ENCODE results near the gene PGK2. TPM values are rescaled to one million over a fixed set of nuclear protein-coding genes. Genes with fewer than 3 reads are reported as not detected.

PGK2 gene
- total RNA-seq, 2 experiments from 2014 or later = not detected

DNA sequence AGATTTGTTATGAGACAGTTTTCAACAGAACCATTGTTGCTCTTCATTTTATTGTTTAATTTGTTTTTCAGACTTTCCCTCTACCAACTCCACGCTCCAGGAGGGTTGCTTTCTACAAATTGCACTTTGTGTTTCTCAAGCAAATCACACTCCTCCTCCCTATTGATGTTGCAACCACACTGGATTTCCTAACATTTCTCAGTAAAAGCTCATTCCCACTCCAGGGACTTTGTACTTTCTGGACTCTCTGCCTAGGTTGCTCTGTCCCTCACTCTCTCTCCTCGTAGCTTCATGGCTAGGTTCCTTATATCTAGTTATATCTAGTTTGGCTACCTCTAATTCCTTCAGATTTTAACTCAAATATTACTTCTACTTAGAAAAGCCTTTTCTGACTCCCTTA lies 20.3 kb downstream of the PGK2 start:
- Mint-ChIP-seq H3K4me1 (ENCODE audit: low read depth) (no peaks in the 10 kb centered on the region), H3K9me3 (peaks cover 1% of the 10 kb centered on the region), H3K36me3 (ENCODE audit: low read depth) (no peaks in the 10 kb centered on the region), H3K4me3 (no peak overlapping the region), H3K27me3 (no peaks in the 10 kb centered on the region), H3K27ac (no peak overlapping the region)
- POLR2A ChIA-PET = no interaction called here
- Histone ChIP-seq H3K36me3 (ENCODE audit: insufficient read depth, low read length) (no peaks in the 10 kb centered on the region), H3K27ac (ENCODE audit: low read depth in 1 of 2, low read length in 2 of 2) (no peak overlapping the region), H3K9me3 (ENCODE audit: control insufficient read depth in 1 of 2, insufficient read depth in 1 of 2, low read length in 2 of 2) (no peaks in the 10 kb centered on the region), H3K4me1 (ENCODE audit: insufficient read depth, low read length) (no peaks in the 10 kb centered on the region), H3K27me3 (ENCODE audit: control insufficient read depth in 1 of 2, insufficient read depth in 2 of 2, low read length in 2 of 2) (no peaks in the 10 kb centered on the region), H3K4me3 (ENCODE audit: low read length) (no peak overlapping the region)
- CTCF ChIA-PET = no interaction called here
- DNase-seq = no peak
- intact Hi-C loops (cut with DNase I, micrococcal nuclease) = no loop called here
- ATAC-seq (ENCODE audit: poor library complexity) = no peak
- TF ChIP-seq, protein P1, sequence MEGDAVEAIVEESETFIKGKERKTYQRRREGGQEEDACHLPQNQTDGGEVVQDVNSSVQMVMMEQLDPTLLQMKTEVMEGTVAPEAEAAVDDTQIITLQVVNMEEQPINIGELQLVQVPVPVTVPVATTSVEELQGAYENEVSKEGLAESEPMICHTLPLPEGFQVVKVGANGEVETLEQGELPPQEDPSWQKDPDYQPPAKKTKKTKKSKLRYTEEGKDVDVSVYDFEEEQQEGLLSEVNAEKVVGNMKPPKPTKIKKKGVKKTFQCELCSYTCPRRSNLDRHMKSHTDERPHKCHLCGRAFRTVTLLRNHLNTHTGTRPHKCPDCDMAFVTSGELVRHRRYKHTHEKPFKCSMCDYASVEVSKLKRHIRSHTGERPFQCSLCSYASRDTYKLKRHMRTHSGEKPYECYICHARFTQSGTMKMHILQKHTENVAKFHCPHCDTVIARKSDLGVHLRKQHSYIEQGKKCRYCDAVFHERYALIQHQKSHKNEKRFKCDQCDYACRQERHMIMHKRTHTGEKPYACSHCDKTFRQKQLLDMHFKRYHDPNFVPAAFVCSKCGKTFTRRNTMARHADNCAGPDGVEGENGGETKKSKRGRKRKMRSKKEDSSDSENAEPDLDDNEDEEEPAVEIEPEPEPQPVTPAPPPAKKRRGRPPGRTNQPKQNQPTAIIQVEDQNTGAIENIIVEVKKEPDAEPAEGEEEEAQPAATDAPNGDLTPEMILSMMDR (IDR thresholded peaks at IDR 0.05) = no peak

DNA sequence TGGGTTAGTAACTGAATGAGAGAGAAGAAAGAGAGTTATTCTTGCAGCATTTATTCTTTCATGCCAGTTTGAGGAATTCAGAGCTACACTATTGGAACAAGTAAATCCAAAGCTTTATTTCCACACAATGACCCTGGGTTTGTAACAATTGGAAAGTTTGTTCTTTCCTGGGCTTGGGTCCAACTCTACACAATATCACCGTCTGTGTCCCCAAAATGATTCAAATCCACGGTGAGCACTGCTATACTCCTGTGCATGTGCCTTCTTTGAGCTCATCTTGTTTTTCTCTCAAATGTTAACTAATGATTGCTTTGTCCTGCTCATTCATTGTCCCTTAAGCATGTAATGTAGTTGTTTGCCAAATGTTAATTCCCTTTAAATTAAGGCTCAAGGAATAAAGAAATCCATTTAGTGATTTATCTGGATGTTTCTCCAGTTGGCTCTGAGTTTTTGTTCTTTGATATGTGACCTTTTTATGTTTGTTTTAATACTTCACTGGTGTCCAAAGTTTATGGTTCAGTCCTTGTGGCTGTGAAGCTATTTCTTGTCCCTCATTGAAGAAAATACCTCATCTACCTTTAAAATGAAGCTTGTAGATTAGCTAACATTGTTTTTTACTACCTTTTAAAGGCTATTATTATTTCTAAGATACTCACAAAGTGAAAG lies 22.4 kb downstream of the PGK2 start:
- no peak overlapping the region for H3K4me3 Mint-ChIP-seq
- no peaks in the 10 kb centered on the region for H3K9me3 ChIP-seq (ENCODE audit: control insufficient read depth in 1 of 2, insufficient read depth in 1 of 2, low read length in 2 of 2)
- H3K27me3 ChIP-seq (ENCODE audit: control insufficient read depth in 1 of 2, insufficient read depth in 2 of 2, low read length in 2 of 2) = no peaks in the 10 kb centered on the region
- no peaks in the 10 kb centered on the region for H3K4me1 ChIP-seq (ENCODE audit: insufficient read depth, low read length)
- H3K27ac Mint-ChIP-seq = no peak overlapping the region
- POLR2A ChIA-PET = no interaction called here
- no peaks in the 10 kb centered on the region for H3K9me3 Mint-ChIP-seq
- no peaks in the 10 kb centered on the region for H3K27me3 Mint-ChIP-seq
- H3K36me3 ChIP-seq (ENCODE audit: insufficient read depth, low read length) = no peaks in the 10 kb centered on the region
- TF ChIP-seq, protein P1 (IDR thresholded peaks at IDR 0.05) = no peak
- no peak overlapping the region for H3K4me3 ChIP-seq (ENCODE audit: low read length)
- CTCF ChIA-PET = no interaction called here
- no peaks in the 10 kb centered on the region for H3K36me3 Mint-ChIP-seq (ENCODE audit: low read depth)
- intact Hi-C loops (cut with DNase I, micrococcal nuclease) = no loop called here
- H3K27ac ChIP-seq (ENCODE audit: low read depth in 1 of 2, low read length in 2 of 2) = no peak overlapping the region
- ATAC-seq (ENCODE audit: poor library complexity) = no peak
- no peaks in the 10 kb centered on the region for H3K4me1 Mint-ChIP-seq (ENCODE audit: low read depth)
- DNase-seq = no peak

DNA sequence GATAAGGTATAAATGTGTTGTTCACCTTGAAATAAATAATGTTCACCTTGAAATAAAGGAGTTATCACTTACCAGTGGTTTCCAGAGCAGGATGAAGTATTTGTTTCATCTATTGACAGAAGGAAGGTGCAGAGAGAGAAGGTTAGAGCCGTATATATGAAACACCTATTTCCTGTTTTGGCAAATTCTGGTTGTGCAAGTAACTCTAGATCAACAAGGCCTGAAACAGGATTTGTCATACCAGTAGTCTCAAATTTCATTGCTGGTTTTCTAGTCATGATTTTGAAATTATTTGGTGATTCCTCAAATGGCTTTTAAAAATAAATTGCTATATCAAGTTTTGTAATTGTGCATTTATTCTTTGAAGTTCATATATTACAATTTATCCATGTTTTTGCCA lies 42.8 kb downstream of the PGK2 start, which contains the start of gene CRISP3:
TSS of gene CRISP3 (minus strand) at position 130 of the 400 bp plus-strand sequence. CDS start at position 109, 21 bp downstream.
- Histone ChIP-seq H3K4me3 (ENCODE audit: low read length) (no peak within 1 kb of the TSS), H3K27ac (ENCODE audit: low read depth in 1 of 2, low read length in 2 of 2) (no peak within 1 kb of the TSS), H3K9me3 (ENCODE audit: control insufficient read depth in 1 of 2, insufficient read depth in 1 of 2, low read length in 2 of 2) (no peaks in the 10 kb centered on the region), H3K4me1 (ENCODE audit: insufficient read depth, low read length) (no peaks in the 10 kb centered on the region), H3K36me3 (ENCODE audit: insufficient read depth, low read length) (no peaks in the 10 kb centered on the region), H3K27me3 (ENCODE audit: control insufficient read depth in 1 of 2, insufficient read depth in 2 of 2, low read length in 2 of 2) (no peaks in the 10 kb centered on the region)
- Mint-ChIP-seq H3K4me1 (ENCODE audit: low read depth) (no peaks in the 10 kb centered on the region), H3K36me3 (ENCODE audit: low read depth) (no peaks in the 10 kb centered on the region), H3K27ac (no peak within 1 kb of the TSS), H3K4me3 (no peak within 1 kb of the TSS), H3K9me3 (no peaks in the 10 kb centered on the region), H3K27me3 (no peaks in the 10 kb centered on the region)
- POLR2A ChIA-PET = no interaction called here
- intact Hi-C loops (cut with DNase I, micrococcal nuclease) = no loop called here
- TF ChIP-seq, protein P1 (IDR thresholded peaks at IDR 0.05) = no peak
- no peak for DNase-seq
- ATAC-seq (ENCODE audit: poor library complexity) = no peak
- CTCF ChIA-PET = no interaction called here
